HAP-1 (cell line): Measurements from ENCODE around the gene BTBD9.

Experiments used
- DNase-seq, 2 experiments: peaks; one replicate each; pipeline ENCODE4 v3.0.0-alpha.2; 2016 to 2020; ENCODE audit warnings: low spot score in 2 of 2
- H3K27me3 ChIP-seq: fragments of 250-450 bp; sonication (Bioruptor Pico); 2 replicates; pipeline ENCODE4 v1.5.1; 2020; ENCODE audit warnings: low read depth, mild to moderate bottlenecking, moderate library complexity
- H3K36me3 ChIP-seq: fragments of 250-450 bp; sonication (Bioruptor Pico); replicated peaks from 2 replicates; pipeline ENCODE4 v1.5.1; 2020; ENCODE audit warnings: mild to moderate bottlenecking
- H3K4me1 ChIP-seq: fragments of 250-450 bp; sonication (Bioruptor Pico); 2 replicates; pipeline ENCODE4 v1.5.1; 2020; ENCODE audit warnings: mild to moderate bottlenecking
- H3K4me3 ChIP-seq: fragments of 250-450 bp; sonication (Bioruptor Pico); 2 replicates; pipeline ENCODE4 v1.5.1; 2020; ENCODE audit warnings: mild to moderate bottlenecking, moderate library complexity
- H3K9me3 ChIP-seq: fragments of 250-450 bp; sonication (Bioruptor Pico); 2 replicates; pipeline ENCODE4 v1.5.1; 2020; ENCODE audit warnings: mild to moderate bottlenecking, moderate library complexity
- in situ Hi-C: fragments of 300-500 bp; cut with MboI; formaldehyde crosslinking; loops from 3 replicates; pipeline ENCODE4 v1.14.3; 2020; ENCODE audit warnings: low sequenced_read_pairs, inconsistent platforms, mixed read lengths

The BTBD9 gene

GRCh38 chr6:38208028-38208427, 431.7 kb downstream of the BTBD9 start:
- Histone ChIP-seq H3K36me3 (no peaks in the 10 kb centered on the region), H3K4me3 (no peak overlapping the region), H3K27me3 (no peaks in the 10 kb centered on the region), H3K9me3 (no peaks in the 10 kb centered on the region), H3K4me1 (peaks cover 22% of the 10 kb centered on the region)
- in situ Hi-C loops = no loop called here
- no peak for DNase-seq

GRCh38 chr6:38207375-38207774, 432.4 kb downstream of the BTBD9 start:
- peaks cover 16% of the 10 kb centered on the region for H3K4me1 ChIP-seq
- no peaks in the 10 kb centered on the region for H3K27me3 ChIP-seq
- no peaks in the 10 kb centered on the region for H3K9me3 ChIP-seq
- no peak for DNase-seq
- no peak overlapping the region for H3K4me3 ChIP-seq
- no peaks in the 10 kb centered on the region for H3K36me3 ChIP-seq
- in situ Hi-C loops = no loop called here

DNA sequence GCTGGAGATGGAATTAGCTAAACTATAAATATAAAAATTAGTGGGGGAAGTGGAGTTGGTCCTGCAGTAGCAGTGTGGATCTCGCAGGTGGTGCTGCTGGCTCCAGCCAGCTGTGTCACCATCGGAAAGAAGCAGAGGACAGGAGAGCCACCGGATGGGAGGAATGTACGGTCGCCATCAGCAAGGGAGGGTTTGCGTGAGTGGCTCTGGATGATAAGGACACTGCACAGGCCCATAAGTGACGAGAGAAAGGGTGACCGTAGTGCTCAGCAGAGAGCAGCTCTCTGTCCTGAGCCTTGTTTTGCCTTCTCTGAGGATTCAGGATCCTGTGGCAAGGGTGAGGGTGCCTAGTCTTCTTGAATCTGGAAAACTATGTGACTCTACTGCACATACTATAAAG, 441.5 kb downstream of the BTBD9 start:
- Histone ChIP-seq H3K4me1 (no peaks in the 10 kb centered on the region; the same call in 1 of the 2 replicates), H3K4me3 (no peak overlapping the region), H3K36me3 (no peaks in the 10 kb centered on the region), H3K9me3 (no peaks in the 10 kb centered on the region), H3K27me3 (no peaks in the 10 kb centered on the region)
- no peak for DNase-seq
- in situ Hi-C loops = no loop called here

DNA sequence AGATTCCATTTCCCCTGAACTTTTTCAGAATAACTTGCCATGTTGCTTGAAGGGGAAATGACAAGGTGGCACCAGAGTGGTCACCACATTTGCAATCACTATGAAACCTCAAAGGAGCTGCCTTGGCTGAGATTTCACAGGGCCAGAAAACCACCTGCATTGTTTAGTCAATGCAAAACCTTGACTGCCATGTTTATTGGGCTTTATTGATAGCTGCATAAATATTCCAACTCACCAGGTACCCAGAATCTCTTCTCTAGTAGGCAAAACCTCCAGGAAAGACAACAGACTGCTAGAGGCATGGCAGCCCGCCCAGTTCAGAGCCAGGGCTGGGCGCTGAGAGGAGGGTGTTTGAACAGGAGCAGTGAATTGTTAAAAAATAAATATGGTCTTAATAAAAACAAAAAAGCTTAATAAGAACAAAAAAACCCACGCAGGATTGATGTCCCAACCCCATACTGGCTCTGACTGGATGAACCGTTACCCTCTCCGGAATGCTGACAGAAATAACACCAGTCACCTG, 444.6 kb downstream of the BTBD9 start:
- H3K9me3 ChIP-seq = no peaks in the 10 kb centered on the region
- in situ Hi-C loops = no loop called here
- H3K4me1 ChIP-seq = peaks cover 5% of the 10 kb centered on the region
- H3K36me3 ChIP-seq = no peaks in the 10 kb centered on the region
- no peak for DNase-seq
- no peak overlapping the region for H3K4me3 ChIP-seq
- H3K27me3 ChIP-seq = no peaks in the 10 kb centered on the region

DNA sequence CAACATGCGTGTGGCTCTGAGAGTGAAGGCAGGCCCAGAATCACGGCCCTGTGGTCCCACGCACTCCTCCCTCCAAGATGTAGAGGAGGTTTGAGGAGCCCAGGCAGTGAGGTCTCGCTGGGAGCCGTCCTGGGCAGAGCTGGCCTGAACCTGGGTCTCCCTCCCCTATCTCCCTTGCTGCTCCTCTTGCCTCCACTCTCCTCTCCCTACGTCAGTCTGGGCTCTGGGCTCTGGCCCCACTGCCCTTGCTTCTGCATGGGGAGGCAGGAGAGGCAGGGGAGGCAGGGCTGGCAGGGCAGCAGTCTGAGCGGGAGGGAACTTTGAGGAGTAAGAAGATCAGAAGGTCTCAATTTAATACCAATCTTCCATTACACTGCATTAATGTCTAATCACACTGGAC, 445.1 kb downstream of the BTBD9 start:
- no peak overlapping the region for H3K4me3 ChIP-seq
- no peaks in the 10 kb centered on the region for H3K9me3 ChIP-seq
- H3K36me3 ChIP-seq = no peaks in the 10 kb centered on the region
- in situ Hi-C loops = no loop called here
- H3K4me1 ChIP-seq = peaks cover 5% of the 10 kb centered on the region
- no peak for DNase-seq
- no peaks in the 10 kb centered on the region for H3K27me3 ChIP-seq

DNA sequence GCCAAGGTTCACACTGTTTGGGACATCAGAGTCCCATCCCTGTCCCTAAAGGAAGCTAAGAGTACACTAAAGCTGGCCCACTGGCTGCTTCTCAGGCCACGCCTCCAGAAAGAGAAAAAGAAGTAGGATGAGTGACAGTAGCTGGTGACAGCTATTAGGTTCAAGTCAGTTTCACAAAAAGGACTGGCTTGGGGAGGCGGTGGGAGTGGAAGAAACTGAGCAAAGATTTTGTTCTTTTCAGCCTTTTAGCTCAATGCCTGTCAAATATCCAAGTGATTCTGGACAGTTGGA, 445.5 kb downstream of the BTBD9 start:
- Histone ChIP-seq H3K9me3 (no peaks in the 10 kb centered on the region), H3K36me3 (no peaks in the 10 kb centered on the region), H3K4me3 (no peak overlapping the region), H3K4me1 (peaks cover 5% of the 10 kb centered on the region), H3K27me3 (no peaks in the 10 kb centered on the region)
- DNase-seq = no peak
- in situ Hi-C loops = no loop called here

DNA sequence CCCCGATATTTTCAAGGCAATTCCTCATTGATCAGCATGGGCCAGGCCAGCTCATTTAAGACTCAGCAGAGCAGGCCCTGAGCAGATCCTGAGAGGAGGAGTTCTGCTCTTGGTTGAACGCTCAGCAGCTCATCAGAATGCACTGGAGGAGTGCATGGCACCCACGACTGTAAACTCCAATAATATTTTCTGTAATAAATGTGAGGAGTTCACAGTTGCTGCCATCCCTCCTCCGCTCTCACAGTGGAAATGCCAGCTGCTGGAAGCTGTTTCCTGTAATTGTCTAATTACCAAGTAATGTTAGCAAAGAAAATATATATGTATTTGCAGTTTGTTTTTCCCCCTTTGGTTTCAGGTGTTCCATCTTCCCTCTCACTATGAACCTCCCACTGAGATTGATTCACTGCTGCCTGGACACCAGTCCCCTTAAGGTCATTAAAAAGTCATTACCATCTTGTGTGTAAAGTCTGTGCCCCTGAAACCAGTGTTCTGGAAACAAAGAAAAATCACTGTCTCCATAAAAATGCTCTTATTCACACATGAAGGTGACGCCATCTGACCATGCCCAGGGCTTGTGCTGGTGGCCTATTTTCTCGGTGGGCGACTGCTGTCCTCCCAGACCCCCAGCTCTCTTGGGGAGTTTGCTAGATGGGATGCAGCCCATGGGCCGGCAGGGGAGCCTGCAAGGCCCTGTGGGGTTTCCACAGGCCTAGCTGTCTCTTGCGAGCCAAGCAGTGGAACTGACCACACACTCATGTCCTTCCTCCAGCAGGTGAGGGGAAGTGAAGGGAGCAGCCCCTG, 446.0 kb downstream of the BTBD9 start:
- no peak overlapping the region for H3K4me3 ChIP-seq
- H3K9me3 ChIP-seq = no peaks in the 10 kb centered on the region
- H3K36me3 ChIP-seq = no peaks in the 10 kb centered on the region
- peaks cover 5% of the 10 kb centered on the region for H3K4me1 ChIP-seq
- in situ Hi-C loops = no loop called here
- no peak for DNase-seq
- no peaks in the 10 kb centered on the region for H3K27me3 ChIP-seq

DNA sequence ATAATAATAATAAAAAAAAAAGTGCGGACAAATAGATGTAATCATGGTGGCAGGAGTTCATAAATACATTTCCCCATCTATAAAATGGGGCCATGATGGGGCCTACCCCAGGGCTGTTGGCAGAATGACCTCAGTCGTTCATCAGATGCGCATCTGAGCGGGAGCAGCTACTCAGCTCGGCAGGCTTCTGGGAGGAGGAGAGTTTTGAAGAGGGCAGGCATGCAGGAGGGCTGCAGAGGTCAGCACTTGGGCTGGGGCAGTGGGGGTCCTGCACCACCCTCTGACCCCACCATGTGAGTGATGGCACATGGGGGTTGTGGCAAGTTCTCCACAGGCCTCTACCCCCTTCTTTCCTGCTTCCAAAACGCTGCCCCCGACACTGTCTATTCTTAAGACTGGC, 446.7 kb downstream of the BTBD9 start:
- in situ Hi-C loops = no loop called here
- no peak overlapping the region for H3K4me3 ChIP-seq
- H3K9me3 ChIP-seq = no peaks in the 10 kb centered on the region
- H3K4me1 ChIP-seq = peaks cover 5% of the 10 kb centered on the region
- no peak for DNase-seq
- H3K27me3 ChIP-seq = no peaks in the 10 kb centered on the region
- no peaks in the 10 kb centered on the region for H3K36me3 ChIP-seq

DNA sequence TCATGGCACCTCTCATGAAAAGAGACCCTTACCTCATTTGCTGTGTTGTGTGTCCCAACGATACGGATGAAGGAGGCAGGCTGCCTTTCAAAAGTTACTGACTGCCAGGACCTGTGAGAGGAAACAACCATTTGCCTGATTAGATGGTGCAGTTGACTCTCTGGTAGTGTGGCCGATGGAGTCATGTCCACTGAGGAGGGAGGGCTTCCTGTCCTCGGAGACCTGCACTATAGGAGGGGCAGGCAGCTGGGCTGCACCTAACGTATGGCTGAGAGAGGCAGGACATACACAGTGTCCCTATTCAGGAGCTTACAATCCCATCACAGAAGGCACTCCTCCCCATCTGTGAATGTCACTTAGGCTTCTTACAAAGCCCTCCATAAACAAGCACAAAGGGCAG, 447.2 kb downstream of the BTBD9 start:
- Histone ChIP-seq H3K27me3 (no peaks in the 10 kb centered on the region), H3K9me3 (no peaks in the 10 kb centered on the region), H3K4me3 (no peak overlapping the region), H3K4me1 (peaks cover 5% of the 10 kb centered on the region), H3K36me3 (no peaks in the 10 kb centered on the region)
- in situ Hi-C loops = no loop called here
- peak in 1 of 2 experiments; percentile 11 for DNase-seq

- Histone ChIP-seq H3K4me1 (peaks cover 5% of the 10 kb centered on the region), H3K27me3 (no peaks in the 10 kb centered on the region), H3K36me3 (no peaks in the 10 kb centered on the region), H3K9me3 (no peaks in the 10 kb centered on the region), H3K4me3 (no peak overlapping the region)
- in situ Hi-C loops = no loop called here
- peak; percentile 67 to 69 for DNase-seq
These were observed 447.7 kb downstream of the BTBD9 start for GRCh38 chr6:38192011-38192410.

DNA sequence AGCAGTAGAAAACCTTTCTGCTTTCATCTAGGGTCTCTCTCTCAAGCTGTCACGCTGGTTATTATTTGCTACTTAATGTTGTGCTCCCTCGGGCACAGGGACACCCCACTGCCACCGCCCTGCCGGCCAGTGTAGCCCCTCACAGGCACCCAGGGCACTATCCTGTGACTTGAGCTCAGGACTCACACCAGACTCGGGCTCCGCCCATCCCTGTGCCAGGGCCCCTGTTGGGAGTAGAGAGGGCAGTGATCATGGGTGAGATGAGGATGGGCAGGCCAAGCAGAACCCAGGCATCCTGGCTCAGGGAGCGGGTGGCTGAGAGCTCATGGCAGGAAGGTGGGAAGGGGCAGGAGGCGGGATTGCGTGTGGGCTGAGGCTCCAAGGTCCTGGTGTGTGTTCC, 448.3 kb downstream of the BTBD9 start:
- in situ Hi-C loops = no loop called here
- DNase-seq = no peak
- H3K9me3 ChIP-seq = no peaks in the 10 kb centered on the region
- no peaks in the 10 kb centered on the region for H3K36me3 ChIP-seq
- no peak overlapping the region for H3K4me3 ChIP-seq
- H3K27me3 ChIP-seq = no peaks in the 10 kb centered on the region
- peaks cover 5% of the 10 kb centered on the region for H3K4me1 ChIP-seq

DNA sequence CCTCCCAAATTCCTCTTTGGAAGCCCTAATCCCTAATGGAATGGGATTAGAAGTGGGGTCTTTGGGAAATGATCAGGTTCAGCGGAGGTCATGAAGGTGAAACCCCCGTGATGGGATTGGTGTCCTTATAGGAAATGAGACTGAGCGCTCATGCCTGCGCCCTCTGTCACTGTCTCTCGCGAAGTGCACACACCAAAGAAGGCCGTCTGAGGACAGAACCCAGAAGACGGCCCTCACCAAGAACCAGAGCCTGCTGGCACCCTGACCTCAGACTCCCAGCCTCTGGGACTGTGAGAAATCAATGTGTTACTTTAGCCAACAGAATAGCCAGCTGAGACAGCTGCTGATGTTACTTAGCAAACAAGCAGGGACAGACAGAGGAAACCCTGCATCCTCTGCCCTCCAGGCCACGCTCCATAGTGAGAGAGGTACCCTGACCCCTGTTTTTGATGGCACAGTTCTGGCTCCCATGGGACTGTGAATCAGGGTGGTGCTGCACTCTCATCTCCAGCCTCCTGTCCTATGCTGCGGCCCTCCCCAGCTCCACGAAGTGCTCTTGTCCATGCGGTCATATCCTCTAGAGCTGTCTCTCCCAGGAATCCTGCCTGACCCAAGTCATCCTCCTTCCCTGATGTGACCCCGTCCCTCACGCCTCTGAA, 450.9 kb downstream of the BTBD9 start:
- H3K4me1 ChIP-seq = peaks cover 5% of the 10 kb centered on the region
- in situ Hi-C loops = no loop called here
- H3K4me3 ChIP-seq = no peak overlapping the region
- H3K9me3 ChIP-seq = no peaks in the 10 kb centered on the region
- DNase-seq = no peak
- no peaks in the 10 kb centered on the region for H3K36me3 ChIP-seq
- H3K27me3 ChIP-seq = no peaks in the 10 kb centered on the region

GRCh38 chr6:38187811-38188590, 451.7 kb downstream of the BTBD9 start:
- no peak for DNase-seq
- Histone ChIP-seq H3K4me3 (no peak overlapping the region), H3K27me3 (no peaks in the 10 kb centered on the region), H3K9me3 (no peaks in the 10 kb centered on the region), H3K4me1 (peaks cover 5% of the 10 kb centered on the region), H3K36me3 (no peaks in the 10 kb centered on the region)
- in situ Hi-C loops = no loop called here

- in situ Hi-C loops = no loop called here
- Histone ChIP-seq H3K4me3 (no peak overlapping the region), H3K36me3 (no peaks in the 10 kb centered on the region), H3K4me1 (peaks cover 5% of the 10 kb centered on the region), H3K9me3 (no peaks in the 10 kb centered on the region), H3K27me3 (no peaks in the 10 kb centered on the region)
- no peak for DNase-seq
These were observed 452.4 kb downstream of the BTBD9 start for GRCh38 chr6:38187325-38187724.
